Measurements from ENCODE around the gene PTPRQ. TPM values are rescaled to one million over a fixed set of nuclear protein-coding genes. Genes with fewer than 3 reads are reported as not detected.
"Not testable (repeated sequence)": the region's sequence is repeated elsewhere in the genome, so short reads cannot be mapped to it uniquely, and the experiment has no call there.

The PTPRQ gene
- total and polyA plus RNA-seq, 8 donors = 0.29 to 0.92 (median 0.55) TPM; not detected in 5

DNA sequence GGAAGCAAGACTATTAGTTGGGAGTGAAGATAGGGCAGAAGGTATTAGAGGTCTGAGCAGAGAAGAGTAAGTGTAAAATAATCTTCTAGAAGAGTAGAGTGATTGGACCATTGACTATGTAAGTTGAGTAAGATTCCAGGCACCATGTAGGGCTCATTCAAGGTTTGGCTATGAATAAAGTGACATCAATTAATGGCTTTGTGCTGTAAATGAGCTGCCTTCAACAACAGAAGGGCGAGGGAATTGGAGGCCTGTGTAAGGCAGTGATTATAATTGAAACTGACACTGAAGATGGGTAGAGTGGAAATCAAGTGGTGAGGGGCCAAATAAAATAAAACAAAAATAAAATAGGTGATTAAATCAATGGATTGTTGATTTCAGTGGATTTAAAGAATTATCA lies 26.4 kb downstream of the PTPRQ start:
- intact Hi-C loops (cut with DNase I; ENCODE audit: low total_unique reads) = no loop called here
- TF ChIP-seq POLR2A (IDR thresholded peaks at IDR 0.05) = no peak
- no peak for TF ChIP-seq POLR2AphosphoS5 (IDR thresholded peaks at IDR 0.05)
- TF ChIP-seq EP300 (IDR thresholded peaks at IDR 0.05) = no peak
- TF ChIP-seq, protein P1, sequence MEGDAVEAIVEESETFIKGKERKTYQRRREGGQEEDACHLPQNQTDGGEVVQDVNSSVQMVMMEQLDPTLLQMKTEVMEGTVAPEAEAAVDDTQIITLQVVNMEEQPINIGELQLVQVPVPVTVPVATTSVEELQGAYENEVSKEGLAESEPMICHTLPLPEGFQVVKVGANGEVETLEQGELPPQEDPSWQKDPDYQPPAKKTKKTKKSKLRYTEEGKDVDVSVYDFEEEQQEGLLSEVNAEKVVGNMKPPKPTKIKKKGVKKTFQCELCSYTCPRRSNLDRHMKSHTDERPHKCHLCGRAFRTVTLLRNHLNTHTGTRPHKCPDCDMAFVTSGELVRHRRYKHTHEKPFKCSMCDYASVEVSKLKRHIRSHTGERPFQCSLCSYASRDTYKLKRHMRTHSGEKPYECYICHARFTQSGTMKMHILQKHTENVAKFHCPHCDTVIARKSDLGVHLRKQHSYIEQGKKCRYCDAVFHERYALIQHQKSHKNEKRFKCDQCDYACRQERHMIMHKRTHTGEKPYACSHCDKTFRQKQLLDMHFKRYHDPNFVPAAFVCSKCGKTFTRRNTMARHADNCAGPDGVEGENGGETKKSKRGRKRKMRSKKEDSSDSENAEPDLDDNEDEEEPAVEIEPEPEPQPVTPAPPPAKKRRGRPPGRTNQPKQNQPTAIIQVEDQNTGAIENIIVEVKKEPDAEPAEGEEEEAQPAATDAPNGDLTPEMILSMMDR (IDR thresholded peaks at IDR 0.05) = no peak
- no peaks in the 10 kb centered on the region for H3K27me3 ChIP-seq
- no peaks in the 10 kb centered on the region for H3K9me3 ChIP-seq
- no peak overlapping the region for H3K27ac ChIP-seq
- H3K4me1 ChIP-seq = no peaks in the 10 kb centered on the region
- H3K4me3 ChIP-seq = no peak overlapping the region
- 78 to 90% (median 86%) methylated on average over 1 of the region's 1 CpG for WGBS, 5 donors
- no peak for DNase-seq
- no peaks in the 10 kb centered on the region for H3K36me3 ChIP-seq

DNA sequence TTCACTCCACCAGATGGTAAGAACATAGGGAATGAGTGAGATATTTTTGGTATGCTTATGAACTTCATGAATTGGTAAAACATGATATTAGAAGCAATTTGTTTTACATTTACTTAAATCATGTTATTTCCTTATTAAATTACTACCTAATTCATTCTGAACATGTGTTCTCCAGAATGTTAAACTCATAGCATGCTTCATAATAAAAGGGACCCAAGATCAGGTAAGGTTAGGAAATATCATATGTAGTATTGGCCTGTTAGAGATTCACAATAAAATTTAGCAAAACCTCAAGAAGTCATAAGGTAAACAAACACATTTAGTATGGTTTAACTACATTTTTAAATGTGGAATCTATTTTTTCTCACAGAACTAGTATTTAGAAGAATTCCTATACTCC lies 28.2 kb downstream of the PTPRQ start:
- intact Hi-C loops (cut with DNase I; ENCODE audit: low total_unique reads) = no loop called here
- DNase-seq = no peak
- no peak for TF ChIP-seq POLR2A (IDR thresholded peaks at IDR 0.05)
- no peak for TF ChIP-seq EP300 (IDR thresholded peaks at IDR 0.05)
- TF ChIP-seq POLR2AphosphoS5 (IDR thresholded peaks at IDR 0.05) = no peak
- TF ChIP-seq, protein P1 (IDR thresholded peaks at IDR 0.05) = no peak
- no peak overlapping the region for H3K4me3 ChIP-seq
- no peak overlapping the region for H3K27ac ChIP-seq
- no peaks in the 10 kb centered on the region for H3K27me3 ChIP-seq
- H3K4me1 ChIP-seq = no peaks in the 10 kb centered on the region
- H3K9me3 ChIP-seq = no peaks in the 10 kb centered on the region
- H3K36me3 ChIP-seq = no peaks in the 10 kb centered on the region

DNA sequence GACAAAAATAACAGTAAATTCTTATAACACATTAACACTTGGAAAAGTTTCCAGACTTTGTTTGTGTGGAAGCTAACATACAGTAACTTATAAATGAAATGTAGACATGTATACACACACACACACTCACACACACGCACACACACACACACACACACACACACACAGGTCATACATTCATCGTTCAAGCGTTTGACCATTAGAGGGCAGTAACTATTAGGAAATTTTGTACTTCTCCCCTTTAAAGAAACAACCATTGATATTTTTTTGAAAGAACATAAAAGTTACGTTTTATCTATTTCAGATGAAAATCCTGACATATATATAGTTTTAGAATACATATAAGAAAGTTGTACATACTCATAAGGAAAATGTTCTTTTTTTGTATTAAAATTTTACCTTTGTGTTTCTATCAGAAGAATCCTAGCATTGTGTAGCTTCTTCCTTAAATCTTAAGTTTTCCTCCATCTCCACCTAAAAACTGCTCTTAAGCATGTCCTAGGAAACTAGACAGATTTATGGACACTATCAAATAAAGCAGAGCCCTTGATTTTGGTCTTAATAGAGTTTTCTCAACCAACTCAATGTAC lies 29.0 kb downstream of the PTPRQ start:
- DNase-seq = peak in 1 of 2 donors; percentile 69
- TF ChIP-seq POLR2AphosphoS5 (IDR thresholded peaks at IDR 0.05) (no peak), EP300 (IDR thresholded peaks at IDR 0.05) (no peak), POLR2A (IDR thresholded peaks at IDR 0.05) (no peak)
- TF ChIP-seq, protein P1 (IDR thresholded peaks at IDR 0.05) = peak in 4 of 7 experiments; percentile 16 to 41 (median 30)
- H3K27me3 ChIP-seq = no peaks in the 10 kb centered on the region
- H3K27ac ChIP-seq = no peak overlapping the region
- no peaks in the 10 kb centered on the region for H3K4me1 ChIP-seq
- no peaks in the 10 kb centered on the region for H3K36me3 ChIP-seq
- WGBS, 5 donors = 3 to 8% (median 7%) methylated on average over 4 of the region's 4 CpGs
- H3K9me3 ChIP-seq = no peaks in the 10 kb centered on the region
- intact Hi-C loops (cut with DNase I; ENCODE audit: low total_unique reads) = no loop called here
- H3K4me3 ChIP-seq = no peak overlapping the region

DNA sequence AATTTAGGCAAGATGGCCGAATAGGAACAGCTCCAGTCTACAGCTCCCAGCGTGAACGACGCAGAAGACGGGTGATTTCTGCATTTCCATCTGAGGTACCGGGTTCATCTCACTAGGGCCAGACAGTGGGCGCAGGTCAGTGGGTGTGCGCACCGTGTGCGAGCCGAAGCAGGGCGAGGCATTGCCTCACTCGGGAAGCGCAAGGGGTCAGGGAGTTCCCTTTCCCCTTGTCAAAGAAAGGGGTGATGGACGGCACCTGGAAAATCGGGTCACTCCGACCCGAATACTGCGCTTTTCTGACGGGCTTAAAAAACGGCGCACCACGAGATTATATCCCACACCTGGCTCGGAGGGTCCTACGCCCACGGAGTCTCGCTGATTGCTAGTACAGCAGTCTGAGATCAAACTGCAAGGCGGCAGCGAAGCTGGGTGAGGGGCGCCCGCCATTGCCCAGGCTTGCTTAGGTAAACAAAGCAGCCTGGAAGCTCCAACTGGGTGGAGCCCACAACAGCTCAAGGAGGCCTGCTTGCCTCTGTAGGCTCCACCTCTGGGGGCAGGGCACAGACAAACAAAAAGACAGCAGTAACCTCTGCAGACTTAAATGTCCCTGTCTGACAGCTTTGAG lies 33.6 kb downstream of the PTPRQ start:
- H3K27ac ChIP-seq; H3K9me3 ChIP-seq; H3K36me3 ChIP-seq; H3K4me1 ChIP-seq; H3K4me3 ChIP-seq; intact Hi-C loops (cut with DNase I; ENCODE audit: low total_unique reads); H3K27me3 ChIP-seq; DNase-seq: not testable (repeated sequence)
- WGBS, 5 donors = 92 to 95% (median 93%) methylated on average over 29 to 31 of the region's 31 CpGs

DNA sequence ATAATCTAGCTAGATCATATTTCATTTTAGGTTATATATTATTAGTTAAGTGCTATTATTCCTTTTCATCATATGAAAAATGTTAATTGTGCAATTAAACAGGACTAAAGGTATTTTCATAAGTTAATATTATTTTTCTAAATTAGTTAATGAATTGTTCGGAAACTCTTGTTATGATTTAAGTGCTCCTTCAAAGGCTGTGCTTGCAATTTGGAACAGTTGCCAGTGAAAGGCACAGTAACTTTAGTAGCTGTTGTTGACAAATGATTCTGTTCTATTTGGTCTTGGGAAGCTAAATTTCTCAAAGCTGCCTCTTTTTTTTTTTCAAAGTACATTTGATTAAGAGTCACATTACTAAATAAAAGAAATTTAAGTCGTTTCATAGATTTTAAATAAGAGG lies 40.7 kb downstream of the PTPRQ start:
- intact Hi-C loops (cut with DNase I; ENCODE audit: low total_unique reads) = no loop called here
- Histone ChIP-seq H3K4me3 (no peak overlapping the region), H3K27me3 (no peaks in the 10 kb centered on the region), H3K27ac (no peak overlapping the region), H3K36me3 (no peaks in the 10 kb centered on the region), H3K9me3 (no peaks in the 10 kb centered on the region), H3K4me1 (peaks cover 0 to 5% (median 0%) of the 10 kb centered on the region in 4 donors)
- TF ChIP-seq, protein P1 (IDR thresholded peaks at IDR 0.05) = no peak
- TF ChIP-seq EP300 (IDR thresholded peaks at IDR 0.05) (no peak), POLR2AphosphoS5 (IDR thresholded peaks at IDR 0.05) (no peak), POLR2A (IDR thresholded peaks at IDR 0.05) (no peak)
- DNase-seq = no peak
- 27 to 49% (median 36%) methylated on average over 2 of the region's 2 CpGs for WGBS, 5 donors
